Measurements from ENCODE around the gene MSANTD3. TPM values are rescaled to one million over a fixed set of nuclear protein-coding genes. Genes with fewer than 3 reads are reported as not detected.

The MSANTD3 gene
- total and polyA plus RNA-seq, 2 donors from 2014 or later, result 14.3 to 16.7 TPM

GRCh38 chr9:100479820-100480219 lies 52.9 kb downstream of the MSANTD3 start:
- Histone ChIP-seq H3K9me3 (ENCODE audit: control insufficient read depth in 2 of 3, insufficient read depth in 1 of 3, low read length in 3 of 3) (no peaks in the 10 kb centered on the region), H3K27ac (ENCODE audit: low read depth in 2 of 2, low read length in 2 of 2) (no peak overlapping the region), H3K9ac (ENCODE audit: low read length in 3 of 3) (no peak overlapping the region), H3K4me1 (ENCODE audit: control insufficient read depth in 2 of 3, insufficient read depth in 2 of 3, low read depth in 1 of 3, low read length in 3 of 3) (no peaks in the 10 kb centered on the region), H3K36me3 (ENCODE audit: control insufficient read depth in 2 of 3, insufficient read depth in 3 of 3, low read length in 3 of 3) (no peaks in the 10 kb centered on the region), H3K27me3 (ENCODE audit: control insufficient read depth, insufficient read depth, low read length) (no peaks in the 10 kb centered on the region), H3K4me3 (ENCODE audit: low read length in 3 of 3) (no peak overlapping the region)
- no peak for TF ChIP-seq CTCF (IDR thresholded peaks at IDR 0.05; ENCODE audit: borderline replicate concordance, extremely low read depth, insufficient read depth)
- DNase-seq, result no peak
- FAIRE-seq, result no peak
- intact Hi-C loops (cut with DNase I), result no loop called here

GRCh38 chr9:100485196-100485595 lies 58.3 kb downstream of the MSANTD3 start:
- no peak for FAIRE-seq
- no peaks in the 10 kb centered on the region for H3K27me3 ChIP-seq (ENCODE audit: control insufficient read depth, insufficient read depth, low read length)

GRCh38 chr9:100486479-100487176 lies 59.7 kb downstream of the MSANTD3 start:
- H3K4me3 ChIP-seq (ENCODE audit: low read length in 3 of 3), result no peak overlapping the region
- DNase-seq (no peak), FAIRE-seq (no peak)
- no peak overlapping the region for H3K9ac ChIP-seq (ENCODE audit: low read length in 3 of 3)
- TF ChIP-seq CTCF (IDR thresholded peaks at IDR 0.05; ENCODE audit: borderline replicate concordance, extremely low read depth, insufficient read depth), result no peak
- H3K27ac ChIP-seq (ENCODE audit: low read depth in 2 of 2, low read length in 2 of 2), result no peak overlapping the region
- no peaks in the 10 kb centered on the region for H3K9me3 ChIP-seq (ENCODE audit: control insufficient read depth in 2 of 3, insufficient read depth in 1 of 3, low read length in 3 of 3)
- no peaks in the 10 kb centered on the region for H3K36me3 ChIP-seq (ENCODE audit: control insufficient read depth in 2 of 3, insufficient read depth in 3 of 3, low read length in 3 of 3)
- intact Hi-C loops (cut with DNase I), result no loop called here
- no peaks in the 10 kb centered on the region for H3K27me3 ChIP-seq (ENCODE audit: control insufficient read depth, insufficient read depth, low read length)
- H3K4me1 ChIP-seq (ENCODE audit: control insufficient read depth in 2 of 3, insufficient read depth in 2 of 3, low read depth in 1 of 3, low read length in 3 of 3), result no peaks in the 10 kb centered on the region

More at GRCh38 chr9:100485196-100485595, 58.3 kb downstream of the MSANTD3 start:
- TF ChIP-seq CTCF (IDR thresholded peaks at IDR 0.05; ENCODE audit: borderline replicate concordance, extremely low read depth, insufficient read depth), result no peak
- Histone ChIP-seq H3K9me3 (ENCODE audit: control insufficient read depth in 2 of 3, insufficient read depth in 1 of 3, low read length in 3 of 3) (no peaks in the 10 kb centered on the region), H3K4me3 (ENCODE audit: low read length in 3 of 3) (no peak overlapping the region), H3K9ac (ENCODE audit: low read length in 3 of 3) (no peak overlapping the region), H3K27ac (ENCODE audit: low read depth in 2 of 2, low read length in 2 of 2) (no peak overlapping the region), H3K4me1 (ENCODE audit: control insufficient read depth in 2 of 3, insufficient read depth in 2 of 3, low read depth in 1 of 3, low read length in 3 of 3) (no peaks in the 10 kb centered on the region), H3K36me3 (ENCODE audit: control insufficient read depth in 2 of 3, insufficient read depth in 3 of 3, low read length in 3 of 3) (no peaks in the 10 kb centered on the region)
- intact Hi-C loops (cut with DNase I), result no loop called here
- no peak for DNase-seq

- no peaks in the 10 kb centered on the region for H3K27me3 ChIP-seq (ENCODE audit: control insufficient read depth, insufficient read depth, low read length)
- FAIRE-seq (no peak), DNase-seq (no peak)
- no peak overlapping the region for H3K9ac ChIP-seq (ENCODE audit: low read length in 3 of 3)
- no peaks in the 10 kb centered on the region for H3K9me3 ChIP-seq (ENCODE audit: control insufficient read depth in 2 of 3, insufficient read depth in 1 of 3, low read length in 3 of 3)
- no peaks in the 10 kb centered on the region for H3K36me3 ChIP-seq (ENCODE audit: control insufficient read depth in 2 of 3, insufficient read depth in 3 of 3, low read length in 3 of 3)
- H3K27ac ChIP-seq (ENCODE audit: low read depth in 2 of 2, low read length in 2 of 2), result no peak overlapping the region
- TF ChIP-seq CTCF (IDR thresholded peaks at IDR 0.05; ENCODE audit: borderline replicate concordance, extremely low read depth, insufficient read depth), result no peak
- intact Hi-C loops (cut with DNase I), result no loop called here
- no peak overlapping the region for H3K4me3 ChIP-seq (ENCODE audit: low read length in 3 of 3)
- H3K4me1 ChIP-seq (ENCODE audit: control insufficient read depth in 2 of 3, insufficient read depth in 2 of 3, low read depth in 1 of 3, low read length in 3 of 3), result no peaks in the 10 kb centered on the region
Observed at GRCh38 chr9:100488177-100488576, 61.2 kb downstream of the MSANTD3 start.

Measured in kidney (tissue), 14 donors.